Measurements from ENCODE around the gene DSCAM.

Gene DSCAM

GRCh38 chr21:39980241-39980820 lies 866.6 kb downstream of the DSCAM start:
- DNase-seq (ENCODE audit: low spot score) = no peak
- in situ Hi-C loops (cut with MboI; ENCODE audit: low pct_unique_long_range_greater_than_20kb, low sequenced_read_pairs, unreplicated experiment) = no loop called here
- no peak for TF ChIP-seq CTCF (IDR thresholded peaks at IDR 0.05; ENCODE audit: extremely low read depth, insufficient read depth, missing control alignments)

GRCh38 chr21:39979321-39979720 lies 867.6 kb downstream of the DSCAM start:
- no peak for DNase-seq (ENCODE audit: low spot score)
- in situ Hi-C loops (cut with MboI; ENCODE audit: low pct_unique_long_range_greater_than_20kb, low sequenced_read_pairs, unreplicated experiment) = no loop called here
- TF ChIP-seq CTCF (IDR thresholded peaks at IDR 0.05; ENCODE audit: extremely low read depth, insufficient read depth, missing control alignments) = no peak

- in situ Hi-C loops (cut with MboI; ENCODE audit: low pct_unique_long_range_greater_than_20kb, low sequenced_read_pairs, unreplicated experiment) = no loop called here
Observed at GRCh38 chr21:39976800-39977199, 870.2 kb downstream of the DSCAM start.

DNA sequence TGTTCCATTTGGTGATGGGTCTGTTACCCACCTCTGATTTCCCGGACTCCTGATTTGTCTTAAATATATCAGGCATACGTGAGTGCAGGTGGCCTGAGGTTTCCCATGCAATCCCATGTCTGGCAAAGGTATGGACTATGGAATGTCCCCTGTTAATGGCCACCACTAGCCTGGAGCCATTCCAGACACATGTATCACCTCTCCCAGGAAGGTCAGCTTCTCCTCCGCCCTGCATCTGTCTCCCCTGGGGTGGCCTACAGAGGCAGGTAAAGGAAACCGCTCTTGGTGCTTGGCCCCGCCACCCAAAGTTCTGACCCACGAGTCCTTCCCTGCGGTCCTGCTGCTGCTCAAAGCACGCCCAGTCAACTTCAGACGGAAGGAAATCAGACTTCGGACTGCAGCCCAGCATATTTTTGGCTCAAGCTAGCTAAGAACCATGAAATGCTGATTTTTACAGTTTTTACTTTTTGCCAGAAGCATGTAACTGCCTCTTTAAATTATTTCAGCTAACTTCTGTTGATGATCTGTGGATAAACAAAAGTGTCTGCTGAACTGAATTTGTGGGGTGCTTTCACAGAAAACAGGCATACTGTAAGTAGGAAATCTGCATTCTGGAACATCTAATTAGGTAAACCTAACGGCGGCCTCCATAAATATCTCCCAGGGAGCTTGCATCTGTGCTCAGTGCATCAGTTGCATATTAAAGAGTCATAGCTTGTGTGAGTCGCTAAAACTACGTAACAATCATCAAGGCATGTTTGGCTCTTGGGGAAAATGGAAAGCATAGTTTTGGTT lies 873.8 kb downstream of the DSCAM start:
- TF ChIP-seq CTCF (IDR thresholded peaks at IDR 0.05; ENCODE audit: extremely low read depth, insufficient read depth, missing control alignments) = no peak
- in situ Hi-C loops (cut with MboI; ENCODE audit: low pct_unique_long_range_greater_than_20kb, low sequenced_read_pairs, unreplicated experiment) = no loop called here
- no peak for DNase-seq (ENCODE audit: low spot score)

More at GRCh38 chr21:39976800-39977199, 870.2 kb downstream of the DSCAM start:
- TF ChIP-seq CTCF (IDR thresholded peaks at IDR 0.05; ENCODE audit: extremely low read depth, insufficient read depth, missing control alignments) = no peak
- no peak for DNase-seq (ENCODE audit: low spot score)

DNA sequence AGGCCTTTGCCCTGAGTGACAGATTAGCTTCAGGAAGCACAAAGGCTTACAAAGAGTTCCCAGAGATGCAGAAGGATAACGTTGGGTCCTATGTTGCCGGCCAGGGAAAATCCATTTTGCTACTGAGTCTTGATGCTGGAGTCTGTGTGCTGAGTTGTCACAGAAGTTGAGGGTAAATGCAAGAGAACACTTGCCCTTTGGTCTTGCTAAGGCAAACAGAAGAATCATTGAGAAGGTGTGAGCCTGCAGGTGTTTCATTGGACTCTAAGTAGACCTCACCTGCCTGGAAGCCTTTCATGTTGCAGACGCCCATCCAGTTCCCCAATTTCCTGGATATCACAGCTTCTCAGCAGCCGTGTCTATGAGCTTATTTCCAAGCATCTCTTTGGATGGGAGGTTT lies 874.5 kb downstream of the DSCAM start:
- in situ Hi-C loops (cut with MboI; ENCODE audit: low pct_unique_long_range_greater_than_20kb, low sequenced_read_pairs, unreplicated experiment) = no loop called here
- TF ChIP-seq CTCF (IDR thresholded peaks at IDR 0.05; ENCODE audit: extremely low read depth, insufficient read depth, missing control alignments) = no peak
- no peak for DNase-seq (ENCODE audit: low spot score)

GRCh38 chr21:39971956-39972355 lies 875.0 kb downstream of the DSCAM start:
- no peak for TF ChIP-seq CTCF (IDR thresholded peaks at IDR 0.05; ENCODE audit: extremely low read depth, insufficient read depth, missing control alignments)
- no peak for DNase-seq (ENCODE audit: low spot score)
- in situ Hi-C loops (cut with MboI; ENCODE audit: low pct_unique_long_range_greater_than_20kb, low sequenced_read_pairs, unreplicated experiment) = no loop called here

Measured in GM13977 (cell line).